Skeletal muscle tissue (tissue), 4 donors: ENCODE measurements around the gene TMSB4Y. TPM values are rescaled to one million over a fixed set of nuclear protein-coding genes. Genes with fewer than 3 reads are reported as not detected.

Source experiments
- H3K27ac ChIP-seq: one replicate; pipeline ENCODE4 v1.7.0; 2013; ENCODE audit warnings: mild to moderate bottlenecking, low read depth, low read length, inconsistent platforms
- H3K27me3 ChIP-seq, 3 donors: one replicate each; pipeline ENCODE4 v1.7.0; 2013; ENCODE audit warnings: low read length in 3 of 3; ENCODE audit not compliant: control insufficient read depth in 3 of 3, insufficient read depth in 3 of 3
- H3K36me3 ChIP-seq, 3 donors: one replicate each; pipeline ENCODE4 v1.7.0; 2013; ENCODE audit warnings: low read length in 3 of 3; ENCODE audit not compliant: control insufficient read depth in 3 of 3, insufficient read depth in 3 of 3
- H3K4me1 ChIP-seq, 3 donors: one replicate each; pipeline ENCODE4 v1.7.0; 2013; ENCODE audit warnings: low read length in 3 of 3, mild to moderate bottlenecking in 3 of 3; ENCODE audit not compliant: control insufficient read depth in 3 of 3, insufficient read depth in 3 of 3
- H3K4me3 ChIP-seq, 3 donors: one replicate each; pipeline ENCODE4 v1.7.0; 2013; ENCODE audit warnings: low read length in 3 of 3
- H3K9ac ChIP-seq, 3 donors: one replicate each; pipeline ENCODE4 v1.7.0; 2013; ENCODE audit warnings: low read length in 3 of 3, mild to moderate bottlenecking in 3 of 3, moderate library complexity in 2 of 3, low read depth in 1 of 3
- H3K9me3 ChIP-seq, 3 donors: one replicate each; pipeline ENCODE4 v1.7.0; 2013; ENCODE audit warnings: low read length in 3 of 3; ENCODE audit not compliant: control insufficient read depth in 3 of 3
- total RNA-seq: library from RNA; depleted of rRNA; stranded (reverse); fragments of >200 nt; gene quantifications from one replicate; pipeline ENCODE4 v1.2.3, GENCODE V29; 2014
- donor health status: Osteomylitis.

TMSB4Y gene
- 1.6 TPM for total RNA-seq

DNA sequence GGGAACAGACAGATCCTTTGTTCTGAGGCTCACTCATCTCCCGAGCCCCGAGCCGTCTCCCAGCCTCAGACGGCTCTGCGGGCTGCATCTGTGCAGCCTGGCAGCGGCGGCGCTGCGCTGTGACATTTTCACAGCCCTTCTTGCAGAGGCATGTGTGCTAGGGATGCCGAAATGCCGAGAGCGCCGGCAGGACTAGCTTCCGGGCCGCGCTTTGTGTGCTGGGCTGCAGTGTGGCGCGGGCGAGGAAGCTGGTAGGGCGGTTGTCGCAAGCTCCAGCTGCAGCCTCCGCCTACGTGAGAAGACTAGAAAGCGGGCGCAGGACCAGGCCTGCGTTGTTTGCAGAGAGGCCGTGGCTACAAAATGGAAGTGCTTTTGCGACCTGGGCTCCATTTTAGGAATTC is at the start of gene TMSB4Y:
TMSB4Y (plus strand) TSS at position 332 of the 401 bp plus-strand sequence.
- Histone ChIP-seq H3K36me3 (no peaks in the 10 kb centered on the region), H3K4me3 (peak within 1 kb of the TSS in 2 of 3 donors; percentile 74 to 78), H3K27me3 (no peaks in the 10 kb centered on the region), H3K4me1 (no peaks in the 10 kb centered on the region), H3K9me3 (no peaks in the 10 kb centered on the region), H3K27ac (no peak within 1 kb of the TSS), H3K9ac (peak within 1 kb of the TSS in 2 of 3 donors; percentile 80 to 85)

DNA sequence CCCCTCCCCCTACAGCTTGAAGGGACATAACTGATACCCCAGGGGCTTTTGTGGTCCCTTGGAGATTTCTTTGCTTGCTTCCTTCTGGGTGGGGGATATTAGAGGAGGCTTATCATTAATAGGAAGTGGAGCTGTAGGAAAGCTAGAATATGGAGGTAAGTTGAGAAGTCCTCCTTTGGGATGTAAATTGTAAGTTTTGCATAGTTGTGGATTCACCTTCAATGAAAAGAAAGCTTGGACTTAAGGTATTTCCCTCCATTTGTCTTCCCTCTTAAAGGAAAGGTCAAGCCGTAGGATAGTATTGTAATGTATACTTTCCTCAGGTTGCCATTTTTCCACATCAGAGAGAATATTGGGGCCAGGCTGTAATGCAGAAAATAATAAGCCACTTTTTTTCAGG is 39.5 kb upstream of the TMSB4Y start:
- Histone ChIP-seq H3K9ac (no peak overlapping the region), H3K36me3 (no peaks in the 10 kb centered on the region), H3K9me3 (no peaks in the 10 kb centered on the region), H3K4me3 (no peak overlapping the region), H3K4me1 (no peaks in the 10 kb centered on the region), H3K27me3 (no peaks in the 10 kb centered on the region), H3K27ac (no peak overlapping the region)

DNA sequence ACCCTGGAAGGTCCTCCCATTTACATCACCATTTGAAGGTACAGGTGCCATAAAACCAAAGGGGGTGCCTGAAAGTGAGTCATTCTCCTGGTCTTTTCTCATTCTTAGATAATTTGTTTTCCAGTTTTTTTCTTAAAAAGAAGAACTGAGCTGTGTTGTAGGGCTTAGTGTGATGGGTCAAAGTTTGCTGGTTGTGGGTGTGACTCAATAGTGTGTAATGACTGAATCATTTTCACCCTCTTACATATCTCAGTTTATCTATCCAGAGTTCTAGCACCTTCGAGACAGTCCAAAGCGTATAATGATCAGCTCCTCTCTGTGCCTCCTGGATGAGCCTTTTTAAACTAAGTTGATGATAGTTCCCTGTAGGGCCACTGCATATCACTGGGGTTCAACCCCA is 32.6 kb upstream of the TMSB4Y start:
- Histone ChIP-seq H3K9me3 (no peaks in the 10 kb centered on the region), H3K4me1 (no peaks in the 10 kb centered on the region), H3K36me3 (no peaks in the 10 kb centered on the region), H3K27ac (no peak overlapping the region), H3K4me3 (no peak overlapping the region), H3K27me3 (no peaks in the 10 kb centered on the region), H3K9ac (no peak overlapping the region)

DNA sequence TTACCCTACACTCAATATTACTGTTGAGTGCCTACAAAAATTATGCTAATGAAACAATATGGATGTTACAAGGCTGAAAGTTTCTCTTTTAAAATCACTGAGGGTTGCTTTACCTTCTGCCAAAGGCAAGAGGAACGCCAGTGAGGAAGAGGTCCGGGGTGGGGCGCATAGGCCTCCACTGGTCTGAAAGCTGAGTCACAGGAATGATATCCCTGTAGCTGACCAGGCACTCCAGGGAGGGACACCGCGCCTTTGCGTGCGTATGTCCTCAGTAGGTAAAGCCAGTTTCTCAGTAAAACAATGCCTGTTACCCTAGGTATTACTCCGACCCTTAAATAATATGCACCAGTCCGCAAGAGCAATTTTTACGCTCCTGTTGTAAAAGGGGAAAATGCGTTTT is 1.4 kb upstream of the TMSB4Y start:
- H3K4me1 ChIP-seq = no peaks in the 10 kb centered on the region
- no peaks in the 10 kb centered on the region for H3K9me3 ChIP-seq
- H3K4me3 ChIP-seq = no peak overlapping the region
- no peaks in the 10 kb centered on the region for H3K36me3 ChIP-seq
- H3K27ac ChIP-seq = no peak overlapping the region
- no peak overlapping the region for H3K9ac ChIP-seq
- H3K27me3 ChIP-seq = no peaks in the 10 kb centered on the region

DNA sequence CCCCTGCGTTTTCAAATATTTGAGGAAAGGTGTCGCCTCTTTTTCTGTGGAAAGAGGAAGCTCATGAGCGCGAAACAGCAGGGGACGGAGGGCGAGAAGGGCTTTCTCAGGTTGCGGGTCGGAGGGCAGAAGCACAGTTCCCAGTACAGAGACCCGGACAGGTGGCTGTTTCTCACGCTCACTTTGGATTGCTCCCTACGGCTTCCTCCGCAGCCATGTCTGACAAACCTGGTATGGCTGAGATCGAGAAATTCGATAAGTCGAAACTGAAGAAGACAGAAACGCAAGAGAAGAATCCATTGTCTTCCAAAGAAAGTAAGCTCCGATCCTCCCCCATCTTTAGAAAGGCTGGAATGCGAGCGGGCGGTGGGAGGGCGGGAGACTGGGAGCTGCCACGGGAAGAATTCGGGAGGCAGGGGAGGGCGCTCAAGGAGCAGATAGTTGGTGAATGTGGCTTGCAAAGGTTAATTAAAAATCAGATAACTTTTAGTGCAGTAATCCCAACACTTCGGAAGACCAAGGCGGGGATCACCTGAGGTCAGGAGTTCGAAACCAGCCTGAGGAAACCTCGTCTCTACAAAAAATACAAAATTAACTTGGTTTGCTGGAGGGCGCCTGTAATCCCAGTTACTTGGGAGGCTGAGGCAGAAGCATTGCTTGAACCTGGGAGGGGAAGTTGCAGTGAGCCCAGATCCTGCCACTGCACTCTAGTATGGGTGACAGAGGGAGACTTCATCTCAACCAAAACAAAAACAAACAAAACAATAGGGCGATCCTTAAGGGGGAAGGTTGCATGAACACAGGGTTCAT is 627 bp downstream of the TMSB4Y start:
- Histone ChIP-seq H3K9ac (peak overlapping the region in 2 of 3 donors; percentile 80 to 85), H3K4me3 (peak overlapping the region in 2 of 3 donors; percentile 74 to 78), H3K4me1 (no peaks in the 10 kb centered on the region), H3K9me3 (no peaks in the 10 kb centered on the region), H3K27ac (no peak overlapping the region), H3K36me3 (no peaks in the 10 kb centered on the region), H3K27me3 (no peaks in the 10 kb centered on the region)

DNA sequence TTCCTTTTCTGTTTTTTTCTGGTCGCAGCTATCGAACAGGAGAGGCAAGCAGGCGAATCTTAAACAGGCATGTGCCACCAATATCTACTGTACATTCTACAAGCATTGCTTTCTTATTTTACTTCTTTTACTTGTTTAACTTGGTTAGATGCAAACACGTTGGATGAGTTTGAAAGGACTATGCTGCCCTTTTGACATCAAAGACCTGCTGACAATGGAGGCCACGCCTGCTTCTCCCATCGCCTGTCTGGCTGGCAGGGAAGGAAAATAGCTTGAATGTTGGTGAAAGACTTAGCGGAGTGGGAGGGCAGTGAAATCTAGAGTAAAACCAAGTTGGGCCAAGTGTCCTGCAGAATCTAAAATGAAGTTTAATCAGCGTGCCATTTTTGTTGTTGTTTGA is 1.5 kb downstream of the TMSB4Y start:
- H3K4me3 ChIP-seq = peak overlapping the region in 1 of 3 donors; percentile 78

DNA sequence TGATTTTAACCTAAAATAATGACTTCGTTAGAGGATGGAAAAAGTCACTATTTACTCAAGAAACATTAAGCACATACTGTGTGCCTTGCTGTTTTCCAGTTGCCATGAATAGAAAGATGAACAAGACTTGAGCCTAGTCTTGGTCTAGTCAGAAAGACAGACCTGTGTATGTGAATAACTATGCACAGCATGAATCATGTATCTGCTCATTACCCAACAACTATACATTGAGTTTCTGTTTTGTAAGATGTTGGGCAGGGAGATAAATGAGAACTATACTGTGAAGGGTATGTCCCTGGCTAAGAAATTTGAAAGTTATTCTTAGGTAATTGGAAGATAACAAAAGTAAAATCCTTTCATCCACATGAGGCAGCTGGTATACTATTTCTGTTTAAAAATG is 4.3 kb downstream of the TMSB4Y start:
- no peak overlapping the region for H3K27ac ChIP-seq
- H3K9me3 ChIP-seq = no peaks in the 10 kb centered on the region
- H3K9ac ChIP-seq = no peak overlapping the region
- no peaks in the 10 kb centered on the region for H3K36me3 ChIP-seq
- H3K4me3 ChIP-seq = no peak overlapping the region
- H3K27me3 ChIP-seq = no peaks in the 10 kb centered on the region
- no peaks in the 10 kb centered on the region for H3K4me1 ChIP-seq

More for the DNA sequence above, 1.5 kb downstream of the TMSB4Y start:
- Histone ChIP-seq H3K4me1 (no peaks in the 10 kb centered on the region), H3K27me3 (no peaks in the 10 kb centered on the region), H3K9me3 (no peaks in the 10 kb centered on the region), H3K27ac (no peak overlapping the region), H3K36me3 (no peaks in the 10 kb centered on the region), H3K9ac (no peak overlapping the region)

DNA sequence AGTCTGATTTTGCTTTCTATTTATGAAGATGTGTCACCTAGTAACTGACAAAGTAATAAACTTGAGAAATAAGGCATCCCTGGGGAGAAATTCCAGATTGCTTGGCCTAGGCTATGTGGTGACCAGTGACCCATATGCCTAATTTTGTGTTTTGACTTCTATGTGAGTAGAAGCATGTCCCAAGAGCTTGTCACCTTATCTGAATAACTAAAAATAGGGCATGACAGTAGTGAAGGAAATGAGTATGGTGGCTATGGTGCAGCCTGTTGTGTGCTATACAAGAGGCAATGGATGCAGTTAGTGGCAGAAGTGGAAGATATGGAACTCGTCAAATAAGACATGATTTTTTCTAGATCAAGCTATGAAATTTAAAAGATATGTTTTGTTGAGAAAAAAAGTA is 15.3 kb downstream of the TMSB4Y start:
- Histone ChIP-seq H3K27ac (no peak overlapping the region), H3K9ac (no peak overlapping the region), H3K9me3 (no peaks in the 10 kb centered on the region), H3K36me3 (no peaks in the 10 kb centered on the region), H3K27me3 (no peaks in the 10 kb centered on the region), H3K4me1 (no peaks in the 10 kb centered on the region), H3K4me3 (no peak overlapping the region)

DNA sequence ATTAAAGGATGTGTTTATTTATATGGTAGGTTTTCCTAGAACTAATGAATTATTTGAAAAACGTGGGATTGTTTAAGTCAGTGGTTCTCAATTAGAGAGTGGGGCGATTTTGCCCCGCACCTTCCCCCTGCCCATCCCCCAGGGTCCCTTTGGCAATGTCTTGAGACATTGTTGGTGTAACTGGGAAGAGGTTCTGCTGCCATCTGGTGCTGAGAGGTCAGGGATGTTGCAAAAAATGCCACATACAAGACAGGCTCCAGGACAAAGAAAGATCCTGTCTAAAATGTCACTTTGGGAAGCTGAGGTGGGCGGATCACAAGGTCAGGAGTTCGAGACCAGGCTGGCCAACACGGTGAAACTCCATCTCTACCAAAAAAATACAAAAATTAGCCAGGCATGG is 25.8 kb downstream of the TMSB4Y start:
- H3K4me3 ChIP-seq = no peak overlapping the region
- no peaks in the 10 kb centered on the region for H3K4me1 ChIP-seq
- H3K9ac ChIP-seq = no peak overlapping the region
- no peaks in the 10 kb centered on the region for H3K27me3 ChIP-seq
- no peaks in the 10 kb centered on the region for H3K9me3 ChIP-seq
- no peaks in the 10 kb centered on the region for H3K36me3 ChIP-seq
- no peak overlapping the region for H3K27ac ChIP-seq

DNA sequence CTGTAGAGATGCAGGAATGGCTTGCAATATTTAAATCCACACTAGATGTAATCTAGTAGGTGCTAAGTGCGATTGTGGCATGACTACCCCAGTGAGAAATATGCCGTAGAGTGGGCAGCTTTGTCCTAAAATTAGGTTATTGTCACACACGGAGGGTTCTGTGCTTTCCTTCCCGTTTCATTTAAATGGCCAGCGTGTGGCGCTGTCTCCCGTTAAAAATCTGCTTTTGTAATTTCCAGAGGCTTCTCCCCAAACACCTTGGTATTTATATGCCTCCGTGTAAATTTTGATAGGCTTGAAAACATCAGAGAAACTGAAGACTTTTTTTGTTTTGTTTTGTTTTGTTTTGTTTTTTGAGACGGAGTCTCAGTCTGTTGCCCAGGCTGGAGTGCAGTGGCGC is 34.9 kb downstream of the TMSB4Y start:
- H3K4me1 ChIP-seq = no peaks in the 10 kb centered on the region
- H3K27me3 ChIP-seq = no peaks in the 10 kb centered on the region
- no peaks in the 10 kb centered on the region for H3K9me3 ChIP-seq
- H3K36me3 ChIP-seq = no peaks in the 10 kb centered on the region
- H3K9ac ChIP-seq = no peak overlapping the region
- H3K27ac ChIP-seq = no peak overlapping the region
- no peak overlapping the region for H3K4me3 ChIP-seq
